DND-41 (cell line): ENCODE measurements around the gene CFAP20DC.
"Not testable (repeated sequence)": the region's sequence is repeated elsewhere in the genome, so short reads cannot be mapped to it uniquely, and the experiment has no call there.

Source experiments
- ATAC-seq: fragments of 200-7000 bp; cut with Tn5 transposase; 3 replicates; pipeline ENCODE4 v1.9.1; 2021; ENCODE audit warnings: low read depth; ENCODE audit not compliant: insufficient read depth
- DNase-seq: peaks from one replicate; pipeline ENCODE4 v3.0.0-alpha.2; 2020
- H2AFZ ChIP-seq: 2 replicates; pipeline ENCODE4 v1.6.0; 2012; ENCODE audit warnings: low read depth, low read length
- H3K27ac ChIP-seq: 2 replicates; pipeline ENCODE4 v1.5.1; 2012; ENCODE audit warnings: low read length, inconsistent platforms
- H3K27me3 ChIP-seq: fragments of 200-600 bp; sonication (generic); 2 replicates; pipeline ENCODE4 v1.6.0; 2012; ENCODE audit warnings: low read length, mild to moderate bottlenecking, inconsistent platforms; ENCODE audit not compliant: insufficient read depth, poor library complexity
- H3K36me3 ChIP-seq: 2 replicates; pipeline ENCODE4 v1.5.1; 2012; ENCODE audit warnings: low read length, inconsistent platforms; ENCODE audit not compliant: insufficient read depth
- H3K4me1 ChIP-seq: 2 replicates; pipeline ENCODE4 v1.5.1; 2012; ENCODE audit warnings: mild to moderate bottlenecking, low read length; ENCODE audit not compliant: insufficient read depth
- H3K4me2 ChIP-seq: 2 replicates; pipeline ENCODE4 v1.6.0; 2012; ENCODE audit warnings: mild to moderate bottlenecking, moderate library complexity, low read length, inconsistent platforms; ENCODE audit not compliant: insufficient read depth
- H3K4me3 ChIP-seq, 2 experiments: fragments of 200-600 bp in 1 of 2; shearing (Covaris generic) in 1 of 2; 2 replicates each; pipeline ENCODE4 v1.5.1; 2012 to 2016; ENCODE audit warnings: inconsistent platforms in 2 of 2, low read length in 2 of 2, mild to moderate bottlenecking in 2 of 2, low read depth in 1 of 2, moderate library complexity in 1 of 2
- H3K79me2 ChIP-seq: 2 replicates; pipeline ENCODE4 v1.6.0; 2012; ENCODE audit warnings: low read length, inconsistent platforms; ENCODE audit not compliant: insufficient read depth
- H3K9ac ChIP-seq: 2 replicates; pipeline ENCODE4 v1.6.0; 2012; ENCODE audit warnings: low read depth, mild to moderate bottlenecking, inconsistent platforms, low read length, moderate library complexity
- H3K9me3 ChIP-seq: 2 replicates; pipeline ENCODE4 v1.5.1; 2012; ENCODE audit warnings: low read length, moderate library complexity, mild to moderate bottlenecking, inconsistent platforms; ENCODE audit not compliant: insufficient read depth, severe bottlenecking
- H4K20me1 ChIP-seq: 2 replicates; pipeline ENCODE4 v1.6.0; 2012; ENCODE audit warnings: low read length; ENCODE audit not compliant: insufficient read depth
- CTCF ChIP-seq: IDR thresholded peaks from 2 replicates; pipeline ENCODE4 v1.5.1; 2012; ENCODE audit warnings: borderline replicate concordance, low read length, moderate library complexity, mild to moderate bottlenecking; ENCODE audit not compliant: poor library complexity, severe bottlenecking; ENCODE audit errors: extremely low read depth
- EZH2 ChIP-seq: IDR thresholded peaks from 3 replicates; pipeline ENCODE4 v1.6.1; 2012; ENCODE audit warnings: borderline replicate concordance, low read depth, mild to moderate bottlenecking, moderate library complexity, low read length, inconsistent platforms; ENCODE audit not compliant: severe bottlenecking

CFAP20DC gene

GRCh38 chr3:58829321-58830000 is 220.4 kb downstream of the CFAP20DC start:
- TF ChIP-seq CTCF (no peak), EZH2 (no peak)
- no peak overlapping the region for H3K9ac ChIP-seq
- no peak overlapping the region for H3K4me3 ChIP-seq
- no peaks in the 10 kb centered on the region for H3K79me2 ChIP-seq
- no peaks in the 10 kb centered on the region for H3K9me3 ChIP-seq
- H3K27me3 ChIP-seq = peaks cover 4% of the 10 kb centered on the region
- ATAC-seq = no peak
- no peaks in the 10 kb centered on the region for H3K36me3 ChIP-seq
- H3K4me1 ChIP-seq = no peaks in the 10 kb centered on the region
- H2AFZ ChIP-seq = no peak overlapping the region
- H3K27ac ChIP-seq = no peak overlapping the region
- H3K4me2 ChIP-seq = no peak overlapping the region
- H4K20me1 ChIP-seq = no peaks in the 10 kb centered on the region
- no peak for DNase-seq

- H3K27me3 ChIP-seq = no peaks in the 10 kb centered on the region
- H4K20me1 ChIP-seq = no peaks in the 10 kb centered on the region
- no peak for DNase-seq
- H3K4me1 ChIP-seq = no peaks in the 10 kb centered on the region
- no peaks in the 10 kb centered on the region for H3K9me3 ChIP-seq
- H3K9ac ChIP-seq = no peak overlapping the region
- H3K79me2 ChIP-seq = no peaks in the 10 kb centered on the region
- H3K36me3 ChIP-seq = no peaks in the 10 kb centered on the region
- no peak overlapping the region for H3K4me3 ChIP-seq
- TF ChIP-seq CTCF (no peak), EZH2 (no peak)
- no peak overlapping the region for H2AFZ ChIP-seq
- no peak for ATAC-seq
- H3K4me2 ChIP-seq = no peak overlapping the region
- no peak overlapping the region for H3K27ac ChIP-seq
These were observed 225.0 kb downstream of the CFAP20DC start for GRCh38 chr3:58824777-58825176.

- Histone ChIP-seq H2AFZ (no peak overlapping the region), H3K27ac (no peak overlapping the region), H4K20me1 (no peaks in the 10 kb centered on the region), H3K9me3 (no peaks in the 10 kb centered on the region), H3K27me3 (no peaks in the 10 kb centered on the region), H3K4me1 (no peaks in the 10 kb centered on the region), H3K4me2 (no peak overlapping the region), H3K4me3 (no peak overlapping the region), H3K36me3 (no peaks in the 10 kb centered on the region), H3K79me2 (no peaks in the 10 kb centered on the region), H3K9ac (no peak overlapping the region)
- TF ChIP-seq CTCF = peak; percentile 46
- TF ChIP-seq EZH2 = no peak
- DNase-seq = peak; percentile 7
- no peak for ATAC-seq
These were observed 225.5 kb downstream of the CFAP20DC start for GRCh38 chr3:58824285-58824684.

- not testable (repeated sequence) for H4K20me1 ChIP-seq, H3K4me1 ChIP-seq, H2AFZ ChIP-seq, H3K4me2 ChIP-seq, H3K79me2 ChIP-seq, H3K36me3 ChIP-seq, ATAC-seq, H3K9ac ChIP-seq, H3K9me3 ChIP-seq, H3K27me3 ChIP-seq, H3K27ac ChIP-seq, H3K4me3 ChIP-seq, DNase-seq
These were observed 243.1 kb downstream of the CFAP20DC start for GRCh38 chr3:58806551-58807244.
